ENCODE data around the gene IKZF3. TPM values are rescaled to one million over a fixed set of nuclear protein-coding genes. Genes with fewer than 3 reads are reported as not detected.
"Not testable (repeated sequence)": the region's sequence is repeated elsewhere in the genome, so short reads cannot be mapped to it uniquely, and the experiment has no call there.

The IKZF3 gene
- total and polyA plus RNA-seq, 7 donors, result 0.01 to 0.82 (median 0.14) TPM

- Histone ChIP-seq H3K27me3 (ENCODE audit: insufficient read depth in 3 of 3, low read length in 2 of 3) (peaks cover 0 to 7% (median 0%) of the 10 kb centered on the region in 3 donors), H3K4me1 (no peaks in the 10 kb centered on the region), H3K36me3 (ENCODE audit: insufficient read depth in 1 of 2, low read depth in 1 of 2) (no peaks in the 10 kb centered on the region), H3K27ac (no peak overlapping the region), H3K4me3 (no peak overlapping the region), H3K9me3 (no peaks in the 10 kb centered on the region)
- DNase-seq (no peak), ATAC-seq (no peak)
- TF ChIP-seq, protein P1, sequence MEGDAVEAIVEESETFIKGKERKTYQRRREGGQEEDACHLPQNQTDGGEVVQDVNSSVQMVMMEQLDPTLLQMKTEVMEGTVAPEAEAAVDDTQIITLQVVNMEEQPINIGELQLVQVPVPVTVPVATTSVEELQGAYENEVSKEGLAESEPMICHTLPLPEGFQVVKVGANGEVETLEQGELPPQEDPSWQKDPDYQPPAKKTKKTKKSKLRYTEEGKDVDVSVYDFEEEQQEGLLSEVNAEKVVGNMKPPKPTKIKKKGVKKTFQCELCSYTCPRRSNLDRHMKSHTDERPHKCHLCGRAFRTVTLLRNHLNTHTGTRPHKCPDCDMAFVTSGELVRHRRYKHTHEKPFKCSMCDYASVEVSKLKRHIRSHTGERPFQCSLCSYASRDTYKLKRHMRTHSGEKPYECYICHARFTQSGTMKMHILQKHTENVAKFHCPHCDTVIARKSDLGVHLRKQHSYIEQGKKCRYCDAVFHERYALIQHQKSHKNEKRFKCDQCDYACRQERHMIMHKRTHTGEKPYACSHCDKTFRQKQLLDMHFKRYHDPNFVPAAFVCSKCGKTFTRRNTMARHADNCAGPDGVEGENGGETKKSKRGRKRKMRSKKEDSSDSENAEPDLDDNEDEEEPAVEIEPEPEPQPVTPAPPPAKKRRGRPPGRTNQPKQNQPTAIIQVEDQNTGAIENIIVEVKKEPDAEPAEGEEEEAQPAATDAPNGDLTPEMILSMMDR (IDR thresholded peaks at IDR 0.05), result no peak
- intact Hi-C loops (cut with DNase I), result no loop called here
Measured at GRCh38 chr17:39772415-39772814, 91.7 kb downstream of the IKZF3 start.

DNA sequence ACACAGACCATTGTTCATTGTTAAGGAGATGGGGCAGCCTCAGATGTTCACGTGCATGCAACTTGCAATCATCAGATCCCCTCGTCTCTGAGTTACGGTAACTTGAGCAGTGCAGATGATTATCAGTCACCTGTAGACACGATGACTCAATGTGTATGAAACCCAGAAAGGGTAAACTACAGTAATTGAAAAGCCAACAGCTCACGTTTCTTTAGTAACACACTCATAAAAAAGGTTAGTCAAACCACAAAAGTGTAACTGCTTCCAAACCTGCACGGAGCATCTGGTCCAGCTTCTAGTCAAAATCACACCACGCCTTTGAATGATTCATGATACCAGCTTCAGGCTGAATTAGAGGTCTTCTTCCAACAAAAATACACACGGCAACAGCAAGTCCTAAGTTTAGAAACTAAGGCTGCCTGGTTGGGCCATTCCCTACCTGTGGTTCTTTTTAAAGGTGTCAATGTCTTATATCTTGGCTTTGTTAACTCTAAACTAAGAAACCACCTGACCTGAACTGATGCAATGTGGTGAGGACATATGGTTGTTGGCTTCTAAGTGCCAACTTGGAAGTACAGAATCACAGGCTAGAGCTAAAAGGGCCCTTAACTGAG is 94.0 kb downstream of the IKZF3 start:
- H3K4me1 ChIP-seq, result no peaks in the 10 kb centered on the region
- H3K4me3 ChIP-seq, result no peak overlapping the region
- ATAC-seq, result no peak
- intact Hi-C loops (cut with DNase I), result no loop called here
- TF ChIP-seq, protein P1 (IDR thresholded peaks at IDR 0.05), result no peak
- no peak for DNase-seq
- WGBS, 3 donors, result 45 to 49% (median 45%) methylated on average over 8 of the region's 8 CpGs
- no peak overlapping the region for H3K27ac ChIP-seq
- H3K27me3 ChIP-seq (ENCODE audit: insufficient read depth in 3 of 3, low read length in 2 of 3), result peaks cover 0 to 4% (median 0%) of the 10 kb centered on the region in 3 donors
- H3K36me3 ChIP-seq (ENCODE audit: insufficient read depth in 1 of 2, low read depth in 1 of 2), result no peaks in the 10 kb centered on the region
- H3K9me3 ChIP-seq, result no peaks in the 10 kb centered on the region

DNA sequence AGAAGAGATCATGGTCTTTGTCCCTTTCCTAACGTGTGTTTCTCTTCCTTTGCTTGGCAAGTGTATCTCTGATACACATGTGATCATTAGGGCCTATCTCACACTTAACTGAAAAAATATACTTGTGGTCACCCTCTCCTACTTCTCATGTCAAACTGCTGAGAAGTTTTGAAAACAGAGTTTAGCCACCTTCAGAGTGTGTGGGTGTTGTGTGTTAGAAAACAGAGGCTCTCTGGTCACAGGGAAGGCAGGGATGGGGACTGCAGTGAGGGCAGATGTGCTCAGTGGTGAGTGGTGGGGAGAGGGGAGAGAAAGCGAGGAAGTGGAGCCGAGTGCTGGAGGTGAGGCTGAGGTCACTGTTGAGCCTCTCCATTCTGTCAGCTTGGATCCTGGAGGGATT is 97.0 kb downstream of the IKZF3 start:
- DNase-seq (no peak), ATAC-seq (no peak)
- H3K4me3 ChIP-seq, result no peak overlapping the region
- no peak overlapping the region for H3K27ac ChIP-seq
- intact Hi-C loops (cut with DNase I), result no loop called here
- no peaks in the 10 kb centered on the region for H3K9me3 ChIP-seq
- H3K27me3 ChIP-seq (ENCODE audit: insufficient read depth in 3 of 3, low read length in 2 of 3), result peaks cover 0 to 10% (median 0%) of the 10 kb centered on the region in 3 donors
- no peaks in the 10 kb centered on the region for H3K36me3 ChIP-seq (ENCODE audit: insufficient read depth in 1 of 2, low read depth in 1 of 2)
- WGBS, 3 donors, result 54 to 58% (median 54%) methylated on average over 3 of the region's 3 CpGs
- H3K4me1 ChIP-seq, result no peaks in the 10 kb centered on the region
- TF ChIP-seq, protein P1 (IDR thresholded peaks at IDR 0.05), result no peak

GRCh38 chr17:39765766-39766165 is 98.3 kb downstream of the IKZF3 start:
- no peak for DNase-seq
- H3K36me3 ChIP-seq (ENCODE audit: insufficient read depth in 1 of 2, low read depth in 1 of 2), result no peaks in the 10 kb centered on the region
- peaks cover 0 to 10% (median 0%) of the 10 kb centered on the region in 3 donors for H3K27me3 ChIP-seq (ENCODE audit: insufficient read depth in 3 of 3, low read length in 2 of 3)
- H3K4me3 ChIP-seq, result no peak overlapping the region
- TF ChIP-seq, protein P1 (IDR thresholded peaks at IDR 0.05), result no peak
- H3K9me3 ChIP-seq, result no peaks in the 10 kb centered on the region
- WGBS, 3 donors, result 87 to 91% (median 88%) methylated on average over 18 of the region's 18 CpGs
- no peaks in the 10 kb centered on the region for H3K4me1 ChIP-seq
- intact Hi-C loops (cut with DNase I), result no loop called here
- H3K27ac ChIP-seq, result no peak overlapping the region
- no peak for ATAC-seq

DNA sequence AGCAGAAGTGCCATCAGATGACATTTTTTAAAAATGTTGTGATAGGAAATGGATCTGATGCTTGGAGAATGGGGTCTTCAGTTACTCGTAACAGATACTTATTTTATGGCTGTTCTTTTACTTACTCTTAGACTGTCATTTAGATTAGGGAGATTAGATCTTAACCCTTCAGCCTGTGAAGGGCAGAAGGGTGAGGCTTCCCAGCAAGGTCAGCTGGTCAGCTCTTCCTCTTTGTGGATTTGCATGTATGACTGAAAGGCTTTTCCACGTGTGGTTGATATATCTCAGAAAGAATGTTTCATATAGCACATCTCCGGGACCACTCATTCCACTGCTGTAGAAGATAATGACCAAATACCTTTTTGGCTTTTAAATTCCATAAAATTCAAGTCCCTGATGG is 98.9 kb downstream of the IKZF3 start:
- Histone ChIP-seq H3K4me3 (no peak overlapping the region), H3K27ac (no peak overlapping the region), H3K4me1 (no peaks in the 10 kb centered on the region), H3K27me3 (ENCODE audit: insufficient read depth in 3 of 3, low read length in 2 of 3) (peaks cover 0 to 10% (median 0%) of the 10 kb centered on the region in 3 donors), H3K36me3 (ENCODE audit: insufficient read depth in 1 of 2, low read depth in 1 of 2) (no peaks in the 10 kb centered on the region), H3K9me3 (no peaks in the 10 kb centered on the region)
- 42 to 67% (median 54%) methylated on average over 3 of the region's 3 CpGs for WGBS, 3 donors
- DNase-seq (no peak), ATAC-seq (no peak)
- intact Hi-C loops (cut with DNase I), result no loop called here
- TF ChIP-seq, protein P1 (IDR thresholded peaks at IDR 0.05), result no peak

DNA sequence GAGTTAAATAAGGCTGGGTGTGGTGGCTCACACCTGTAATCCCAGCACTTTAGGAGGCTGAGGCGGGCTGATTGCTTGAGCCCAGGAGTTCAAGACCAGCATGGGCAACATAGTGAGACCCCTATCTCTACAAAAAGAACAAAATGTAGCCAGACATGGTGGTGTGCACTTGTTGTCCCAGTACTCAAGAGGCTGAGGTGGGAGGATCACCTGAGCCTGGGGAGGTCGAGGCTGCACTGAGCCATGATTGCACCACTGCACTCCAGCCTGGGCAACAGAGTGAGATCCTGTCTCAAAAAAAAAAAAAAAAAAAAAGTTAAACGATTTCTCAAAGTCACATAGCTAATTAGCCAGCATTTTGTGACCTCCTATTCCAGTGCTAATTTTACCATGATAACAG is 99.9 kb downstream of the IKZF3 start:
- intact Hi-C loops (cut with DNase I); ATAC-seq; H3K4me1 ChIP-seq; H3K9me3 ChIP-seq; DNase-seq; H3K27ac ChIP-seq; H3K4me3 ChIP-seq; H3K36me3 ChIP-seq (ENCODE audit: insufficient read depth in 1 of 2, low read depth in 1 of 2): not testable (repeated sequence)
- WGBS, 3 donors, result 63 to 73% (median 70%) methylated on average over 3 of the region's 3 CpGs
- peaks cover 0 to 10% (median 0%) of the 10 kb centered on the region in 3 donors for H3K27me3 ChIP-seq (ENCODE audit: insufficient read depth in 3 of 3, low read length in 2 of 3)

Data from psoas muscle (tissue), 8 donors.